Loucy (cell line): ENCODE measurements around the gene ABTB2.

Source experiments
- H2AFZ ChIP-seq: fragments of 200-600 bp; sonication (generic); 2 replicates; pipeline ENCODE4 v1.6.0; 2016; ENCODE audit warnings: antibody characterized with exemption, mild to moderate bottlenecking, low read length, moderate library complexity
- H3F3A ChIP-seq: fragments of 200-600 bp; 2 replicates; pipeline ENCODE4 v1.6.0; 2016; ENCODE audit warnings: antibody characterized with exemption, low read depth, mild to moderate bottlenecking
- H3K27me3 ChIP-seq: fragments of 200-600 bp; sonication (generic); 2 replicates; pipeline ENCODE4 v1.6.1; 2014; ENCODE audit warnings: low read length, mild to moderate bottlenecking; ENCODE audit not compliant: insufficient read depth, poor library complexity, severe bottlenecking
- H3K36me3 ChIP-seq: fragments of 200-600 bp; sonication (generic); 2 replicates; pipeline ENCODE4 v1.6.1; 2016; ENCODE audit warnings: low read length; ENCODE audit not compliant: insufficient read depth
- H3K4me1 ChIP-seq: fragments of 200-600 bp; sonication (generic); 2 replicates; pipeline ENCODE4 v1.5.1; 2014; ENCODE audit warnings: low read length, mild to moderate bottlenecking; ENCODE audit not compliant: insufficient read depth, poor library complexity, severe bottlenecking
- H3K4me2 ChIP-seq: fragments of 200-600 bp; sonication (generic); 2 replicates; pipeline ENCODE4 v1.6.0; 2014; ENCODE audit warnings: antibody characterized with exemption, low read length, low read depth, mild to moderate bottlenecking; ENCODE audit not compliant: poor library complexity, severe bottlenecking
- H3K4me3 ChIP-seq: fragments of 200-600 bp; sonication (generic); 2 replicates; pipeline ENCODE4 v1.5.1; 2014; ENCODE audit warnings: low read length, mild to moderate bottlenecking, mixed read lengths; ENCODE audit not compliant: poor library complexity, severe bottlenecking
- H3K79me2 ChIP-seq: fragments of 200-600 bp; sonication (generic); 2 replicates; pipeline ENCODE4 v1.6.1; 2014; ENCODE audit warnings: low read length; ENCODE audit not compliant: insufficient read depth
- H3K9ac ChIP-seq: fragments of 200-600 bp; sonication (generic); 2 replicates; pipeline ENCODE4 v1.6.0; 2014; ENCODE audit warnings: mild to moderate bottlenecking, low read depth, low read length, moderate library complexity; ENCODE audit not compliant: poor library complexity, severe bottlenecking
- H3K9me2 ChIP-seq: fragments of 200-600 bp; sonication (generic); replicated peaks from 2 replicates; pipeline ENCODE4 v1.6.1; 2016; ENCODE audit warnings: low read depth, low read length, mixed read lengths
- H3K9me3 ChIP-seq: fragments of 200-600 bp; sonication (generic); 2 replicates; pipeline ENCODE4 v1.6.1; 2014; ENCODE audit warnings: mild to moderate bottlenecking, antibody characterized with exemption, low read length, low read depth; ENCODE audit not compliant: insufficient read depth
- H4K20me1 ChIP-seq: fragments of 200-600 bp; sonication (generic); 2 replicates; pipeline ENCODE4 v1.6.0; 2014; ENCODE audit warnings: antibody characterized with exemption, low read length, mild to moderate bottlenecking; ENCODE audit not compliant: insufficient read depth, poor library complexity, severe bottlenecking
- CTCF ChIP-seq: fragments of 200-600 bp; sonication (generic); conservative IDR thresholded peaks from 2 replicates; pipeline ENCODE4 v1.5.1; 2014; ENCODE audit warnings: mild to moderate bottlenecking, antibody characterized with exemption, low read length
- EZH2phosphoT487 ChIP-seq: fragments of 200-600 bp; IDR thresholded peaks from 2 replicates; pipeline ENCODE4 v1.6.1; 2018; ENCODE audit warnings: antibody characterized with exemption, mild to moderate bottlenecking, moderate library complexity, borderline replicate concordance

ABTB2 gene

DNA sequence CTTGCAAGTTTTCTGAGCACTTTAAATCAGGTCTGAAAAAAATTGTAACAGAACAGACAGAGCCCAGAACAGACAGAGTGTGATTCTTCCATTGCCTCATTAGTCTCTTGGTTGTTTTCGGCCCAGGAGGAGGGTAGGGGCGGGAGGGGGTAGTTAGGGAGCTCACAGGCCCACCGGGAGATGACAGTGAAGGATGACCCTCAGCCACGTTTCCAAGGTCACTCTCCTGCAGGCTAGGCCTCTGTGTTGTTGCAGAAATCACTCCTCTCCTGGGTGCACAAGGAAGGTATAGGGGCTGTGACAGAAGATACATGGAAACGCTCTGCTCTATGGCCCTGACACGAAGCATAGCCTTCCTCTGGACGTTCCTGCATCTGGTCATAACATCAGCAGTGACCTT, 69.3 kb downstream of the ABTB2 start:
- Histone ChIP-seq H3K79me2 (no peaks in the 10 kb centered on the region), H3K4me1 (no peaks in the 10 kb centered on the region)
- TF ChIP-seq CTCF (no peak), EZH2phosphoT487 (no peak)

DNA sequence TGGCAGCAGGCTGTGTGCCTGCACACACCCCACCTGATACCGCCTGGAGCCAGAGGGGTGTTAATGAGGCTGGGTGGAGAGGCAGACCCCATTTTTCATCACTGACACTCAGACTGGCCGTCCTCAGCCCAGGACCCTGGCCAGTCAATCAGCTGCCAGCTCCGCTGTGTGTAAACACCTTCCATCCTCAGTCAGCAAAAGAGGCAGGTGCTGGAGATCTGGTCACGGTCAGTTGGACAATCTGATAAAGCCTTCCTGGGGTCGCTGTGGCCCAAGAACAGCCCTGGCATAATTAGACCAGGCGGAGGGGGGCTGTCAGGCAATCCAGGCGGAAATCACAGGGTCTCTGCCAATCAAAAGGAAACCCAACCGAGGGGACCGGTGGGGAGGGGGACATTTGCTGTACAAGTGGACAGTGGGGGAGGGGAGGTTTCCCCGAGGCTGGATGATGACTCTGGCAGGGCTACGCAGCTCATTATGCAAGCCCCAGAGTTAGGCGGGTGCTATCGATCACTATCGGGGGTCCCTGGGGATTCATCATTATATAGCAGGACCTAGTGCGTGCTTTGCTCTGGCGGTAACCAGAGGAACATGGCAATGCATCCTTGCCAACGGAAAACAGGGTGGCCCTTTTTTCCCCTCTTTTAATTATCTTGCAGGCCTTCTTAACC, 72.9 kb downstream of the ABTB2 start:
- no peak for TF ChIP-seq CTCF
- no peak for TF ChIP-seq EZH2phosphoT487

More for the DNA sequence above, 69.3 kb downstream of the ABTB2 start:
- Histone ChIP-seq H3K9ac (no peak overlapping the region), H3K9me3 (no peaks in the 10 kb centered on the region), H4K20me1 (no peaks in the 10 kb centered on the region), H3K4me2 (no peak overlapping the region), H3K4me3 (no peak overlapping the region), H2AFZ (no peak overlapping the region), H3K9me2 (no peaks in the 10 kb centered on the region), H3F3A (no peaks in the 10 kb centered on the region), H3K27me3 (no peaks in the 10 kb centered on the region), H3K36me3 (no peaks in the 10 kb centered on the region)

GRCh38 chr11:34284156-34284555, 73.7 kb downstream of the ABTB2 start:
- no peaks in the 10 kb centered on the region for H3K79me2 ChIP-seq
- H3K4me1 ChIP-seq: no peaks in the 10 kb centered on the region
- H3K4me3 ChIP-seq: no peak overlapping the region
- no peaks in the 10 kb centered on the region for H3K9me2 ChIP-seq
- H3K9me3 ChIP-seq: no peaks in the 10 kb centered on the region
- no peak overlapping the region for H2AFZ ChIP-seq
- H3K27me3 ChIP-seq: no peaks in the 10 kb centered on the region
- H3K4me2 ChIP-seq: no peak overlapping the region
- no peaks in the 10 kb centered on the region for H3F3A ChIP-seq
- TF ChIP-seq EZH2phosphoT487: no peak
- no peak for TF ChIP-seq CTCF
- H3K9ac ChIP-seq: no peak overlapping the region
- H4K20me1 ChIP-seq: no peaks in the 10 kb centered on the region
- no peaks in the 10 kb centered on the region for H3K36me3 ChIP-seq

More for the DNA sequence above, 72.9 kb downstream of the ABTB2 start:
- H4K20me1 ChIP-seq: no peaks in the 10 kb centered on the region
- no peaks in the 10 kb centered on the region for H3K9me2 ChIP-seq
- H3K4me2 ChIP-seq: no peak overlapping the region
- no peak overlapping the region for H3K4me3 ChIP-seq
- no peaks in the 10 kb centered on the region for H3K9me3 ChIP-seq
- no peaks in the 10 kb centered on the region for H3K36me3 ChIP-seq
- H2AFZ ChIP-seq: no peak overlapping the region
- H3K27me3 ChIP-seq: no peaks in the 10 kb centered on the region
- no peak overlapping the region for H3K9ac ChIP-seq
- no peaks in the 10 kb centered on the region for H3K79me2 ChIP-seq
- H3K4me1 ChIP-seq: no peaks in the 10 kb centered on the region
- no peaks in the 10 kb centered on the region for H3F3A ChIP-seq
